ENCODE data around the gene ATG13. TPM values are rescaled to one million over a fixed set of nuclear protein-coding genes. Genes with fewer than 3 reads are reported as not detected.
A peak's percentile ranks its signal among the peaks of the same experiment; 100 is the strongest.

The ATG13 gene
- total RNA-seq, 6 donors from 2014 or later, result 54.9 to 122 (median 64.9) TPM

DNA sequence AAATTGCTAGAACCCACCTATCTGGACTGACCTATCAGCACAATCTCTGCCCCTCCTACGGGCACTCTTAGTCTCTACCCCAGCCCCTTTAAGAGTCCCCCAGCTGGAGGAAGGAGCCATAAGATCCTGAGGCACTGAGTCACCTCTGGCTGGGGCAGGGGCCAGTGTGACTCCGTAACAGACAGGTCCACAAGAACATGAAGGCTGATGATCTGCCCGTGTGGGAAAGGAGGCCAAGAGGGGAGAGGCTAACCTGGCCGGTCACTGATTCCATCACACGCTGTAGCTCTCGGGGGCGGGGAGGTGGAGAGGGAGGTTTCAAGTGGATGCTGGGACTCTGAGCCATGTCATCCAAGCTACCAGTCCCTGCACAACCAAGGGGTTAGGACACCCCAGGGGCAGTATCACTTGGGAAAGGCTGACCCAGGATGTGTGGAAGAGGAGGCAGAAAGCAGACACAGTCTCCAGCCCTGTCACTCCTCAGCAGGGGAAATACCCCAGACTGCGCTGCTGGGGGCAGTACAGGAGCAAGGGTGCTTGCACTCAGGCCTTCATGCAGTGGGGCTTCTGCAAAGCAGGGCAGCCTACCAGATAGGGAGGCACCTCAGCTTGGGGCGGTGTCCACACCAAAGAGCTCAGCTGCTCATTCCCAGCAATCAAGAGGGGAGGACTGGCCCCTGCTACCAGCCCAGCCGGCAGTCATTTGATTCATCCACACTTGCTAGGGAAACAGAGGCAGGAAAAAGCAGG is 60.8 kb downstream of the ATG13 start:
- TF ChIP-seq POLR2A (IDR thresholded peaks at IDR 0.05) (no peak), POLR2AphosphoS5 (IDR thresholded peaks at IDR 0.05) (no peak), EP300 (IDR thresholded peaks at IDR 0.05) (no peak)
- TF ChIP-seq, protein P1, sequence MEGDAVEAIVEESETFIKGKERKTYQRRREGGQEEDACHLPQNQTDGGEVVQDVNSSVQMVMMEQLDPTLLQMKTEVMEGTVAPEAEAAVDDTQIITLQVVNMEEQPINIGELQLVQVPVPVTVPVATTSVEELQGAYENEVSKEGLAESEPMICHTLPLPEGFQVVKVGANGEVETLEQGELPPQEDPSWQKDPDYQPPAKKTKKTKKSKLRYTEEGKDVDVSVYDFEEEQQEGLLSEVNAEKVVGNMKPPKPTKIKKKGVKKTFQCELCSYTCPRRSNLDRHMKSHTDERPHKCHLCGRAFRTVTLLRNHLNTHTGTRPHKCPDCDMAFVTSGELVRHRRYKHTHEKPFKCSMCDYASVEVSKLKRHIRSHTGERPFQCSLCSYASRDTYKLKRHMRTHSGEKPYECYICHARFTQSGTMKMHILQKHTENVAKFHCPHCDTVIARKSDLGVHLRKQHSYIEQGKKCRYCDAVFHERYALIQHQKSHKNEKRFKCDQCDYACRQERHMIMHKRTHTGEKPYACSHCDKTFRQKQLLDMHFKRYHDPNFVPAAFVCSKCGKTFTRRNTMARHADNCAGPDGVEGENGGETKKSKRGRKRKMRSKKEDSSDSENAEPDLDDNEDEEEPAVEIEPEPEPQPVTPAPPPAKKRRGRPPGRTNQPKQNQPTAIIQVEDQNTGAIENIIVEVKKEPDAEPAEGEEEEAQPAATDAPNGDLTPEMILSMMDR (IDR thresholded peaks at IDR 0.05), result no peak
- Histone ChIP-seq H3K4me1 (peaks cover 22 to 39% (median 34%) of the 10 kb centered on the region in 4 donors), H3K36me3 (peaks cover 31 to 71% (median 52%) of the 10 kb centered on the region in 4 donors), H3K4me3 (no peak overlapping the region), H3K9me3 (no peaks in the 10 kb centered on the region), H3K27ac (peak overlapping the region in 2 of 4 donors; percentile 1 to 7), H3K27me3 (no peaks in the 10 kb centered on the region)
- DNase-seq, result no peak
- 86 to 94% methylated on average over 9 to 10 of the region's 10 CpGs for WGBS, 2 donors
- ATAC-seq (ENCODE audit: low FRiP score in 2 of 2), result no peak

DNA sequence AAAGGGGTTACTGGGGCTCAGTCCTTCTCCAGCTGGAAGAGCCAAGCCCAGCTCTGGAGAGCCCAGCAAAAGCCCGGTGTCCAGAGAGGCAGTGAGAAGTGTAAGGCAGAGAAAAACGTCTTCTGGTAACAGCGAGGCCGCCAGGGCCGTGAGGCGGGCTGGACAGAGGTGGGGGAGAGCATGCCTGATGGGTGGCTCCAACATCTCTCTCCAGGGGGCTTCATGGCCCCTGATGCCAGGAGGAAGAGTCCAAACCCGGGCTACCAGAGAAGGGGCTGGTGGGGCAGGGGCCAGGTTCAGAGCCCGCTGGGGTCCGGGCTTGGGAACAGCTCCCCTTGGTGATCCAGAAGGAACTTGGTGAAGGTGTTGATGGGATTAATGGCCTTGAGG is 61.4 kb downstream of the ATG13 start:
- ATAC-seq (ENCODE audit: low FRiP score in 2 of 2), result no peak
- 92 to 98% methylated on average over 6 to 9 of the region's 9 CpGs for WGBS, 2 donors
- Histone ChIP-seq H3K4me1 (peaks cover 22 to 37% (median 34%) of the 10 kb centered on the region in 4 donors), H3K9me3 (no peaks in the 10 kb centered on the region), H3K36me3 (peaks cover 30 to 66% (median 51%) of the 10 kb centered on the region in 4 donors), H3K4me3 (no peak overlapping the region), H3K27ac (no peak overlapping the region), H3K27me3 (no peaks in the 10 kb centered on the region)
- TF ChIP-seq EP300 (IDR thresholded peaks at IDR 0.05) (no peak), POLR2A (IDR thresholded peaks at IDR 0.05) (no peak), POLR2AphosphoS5 (IDR thresholded peaks at IDR 0.05) (no peak)
- TF ChIP-seq, protein P1 (IDR thresholded peaks at IDR 0.05), result no peak
- DNase-seq, result peak in 1 of 2 donors; percentile 74

DNA sequence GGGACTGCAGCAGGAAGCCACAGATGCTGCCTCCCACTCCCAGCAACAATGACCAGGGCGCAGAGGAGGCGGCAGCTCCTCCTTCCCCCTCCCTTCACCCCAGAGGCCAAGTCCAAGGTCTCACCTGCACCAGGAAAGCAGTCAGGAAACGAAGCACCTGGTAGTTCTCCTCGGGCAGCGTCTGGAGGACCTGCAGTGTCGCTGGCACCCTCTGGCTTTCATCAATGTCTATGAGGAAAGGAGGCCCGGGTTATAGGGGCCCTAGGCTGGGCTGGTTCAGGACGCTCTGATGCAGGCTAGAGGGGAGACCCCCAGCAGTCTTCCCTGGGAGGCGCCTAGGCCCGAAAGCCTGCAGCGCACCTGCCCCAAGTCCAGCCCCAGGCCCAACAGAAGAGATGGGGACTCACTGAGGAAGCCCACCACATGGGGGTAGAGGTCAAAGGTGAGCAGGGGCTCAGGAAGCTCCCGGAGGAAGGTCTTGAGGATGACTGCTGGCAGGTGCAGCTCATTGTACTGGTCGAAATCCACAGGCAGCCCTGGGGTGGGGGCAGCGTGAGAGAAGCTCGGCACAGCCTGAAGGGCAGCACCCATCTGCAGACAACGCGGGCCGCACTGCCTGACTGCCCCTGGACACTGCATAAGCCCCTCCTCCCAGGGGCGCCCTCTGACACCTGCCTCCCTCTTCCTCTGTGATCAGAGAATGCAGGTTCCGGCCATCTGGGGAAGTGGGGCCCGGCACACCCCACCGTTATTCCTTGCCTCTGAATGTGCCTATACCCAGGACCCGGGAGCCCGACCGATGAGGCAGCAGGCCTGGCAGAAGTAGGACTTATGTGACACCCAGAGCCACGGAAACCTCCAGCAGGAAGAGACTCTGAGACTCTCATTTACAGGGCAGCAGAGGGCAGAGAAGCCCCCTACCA is 62.1 kb downstream of the ATG13 start:
- Histone ChIP-seq H3K36me3 (peaks cover 30 to 68% (median 54%) of the 10 kb centered on the region in 4 donors), H3K27me3 (no peaks in the 10 kb centered on the region), H3K4me1 (peaks cover 15 to 33% (median 28%) of the 10 kb centered on the region in 4 donors), H3K9me3 (no peaks in the 10 kb centered on the region), H3K27ac (no peak overlapping the region), H3K4me3 (no peak overlapping the region)
- WGBS, 2 donors, result 94 to 96% methylated on average over 8 to 26 of the region's 26 CpGs
- no peak for ATAC-seq (ENCODE audit: low FRiP score in 2 of 2)
- TF ChIP-seq POLR2A (IDR thresholded peaks at IDR 0.05) (no peak), EP300 (IDR thresholded peaks at IDR 0.05) (no peak), POLR2AphosphoS5 (IDR thresholded peaks at IDR 0.05) (no peak)
- TF ChIP-seq, protein P1 (IDR thresholded peaks at IDR 0.05), result no peak
- peak in 1 of 2 donors; percentile 66 for DNase-seq

DNA sequence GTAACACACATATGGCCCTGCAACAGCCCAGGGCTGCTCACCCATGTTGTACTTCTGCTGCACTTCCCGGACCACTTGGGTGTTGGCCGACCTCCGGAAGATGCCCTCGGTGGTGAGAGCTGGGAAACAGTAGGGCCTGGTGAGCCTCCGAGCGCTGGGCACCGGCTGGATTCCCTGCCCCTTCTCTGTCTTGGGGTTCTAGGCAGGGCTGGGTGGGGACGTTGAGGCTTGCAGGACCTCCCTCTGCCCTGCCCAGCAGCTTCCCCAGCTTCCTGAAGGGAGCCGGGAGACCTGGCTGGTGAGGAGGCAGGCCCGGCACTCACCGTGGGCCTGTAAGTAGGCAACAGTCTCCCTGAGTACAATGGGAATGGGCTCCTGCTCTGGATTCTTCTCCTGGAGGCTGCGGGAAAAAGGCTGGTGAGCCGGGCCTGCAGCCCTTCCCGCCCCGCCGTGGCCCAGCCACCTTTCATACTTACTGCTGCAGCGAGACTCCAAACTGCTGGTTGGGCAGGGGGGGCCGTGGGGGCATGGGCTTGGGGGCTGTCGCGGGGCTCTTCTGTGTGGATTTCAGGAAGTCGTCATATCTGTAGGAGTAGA is 62.9 kb downstream of the ATG13 start:
- ATAC-seq (ENCODE audit: low FRiP score in 2 of 2) (no peak), DNase-seq (peak in 1 of 2 donors; percentile 61)
- no peaks in the 10 kb centered on the region for H3K9me3 ChIP-seq
- H3K36me3 ChIP-seq, result peaks cover 30 to 71% (median 54%) of the 10 kb centered on the region in 4 donors
- peaks cover 7 to 26% (median 20%) of the 10 kb centered on the region in 4 donors for H3K4me1 ChIP-seq
- TF ChIP-seq, protein P1 (IDR thresholded peaks at IDR 0.05), result no peak
- no peak for TF ChIP-seq EP300 (IDR thresholded peaks at IDR 0.05)
- no peak for TF ChIP-seq POLR2AphosphoS5 (IDR thresholded peaks at IDR 0.05)
- no peak for TF ChIP-seq POLR2A (IDR thresholded peaks at IDR 0.05)
- H3K27me3 ChIP-seq, result no peaks in the 10 kb centered on the region
- H3K4me3 ChIP-seq, result no peak overlapping the region
- no peak overlapping the region for H3K27ac ChIP-seq
- WGBS, 2 donors, result 93% methylated on average over 16 to 17 of the region's 21 CpGs
